HepG2 (cell line): ENCODE measurements around the gene NEK6. TPM values are rescaled to one million over a fixed set of nuclear protein-coding genes. Genes with fewer than 3 reads are reported as not detected.

ENCODE experiments used
- ARNTL ChIP-seq: sonication (generic); formaldehyde crosslinking; IDR thresholded peaks from 2 replicates; pipeline ENCODE4 v1.4.0; 2020; ENCODE audit warnings: mild to moderate bottlenecking, missing genetic modification reagents
- ERF ChIP-seq: IDR thresholded peaks from 2 replicates; pipeline ENCODE4 v1.6.1; 2018; ENCODE audit warnings: missing biosample characterization, missing genetic modification reagents
- GPN1 ChIP-seq: sonication (generic); formaldehyde crosslinking; IDR thresholded peaks from 2 replicates; pipeline ENCODE4 v1.5.1; 2020; ENCODE audit warnings: missing genetic modification reagents, borderline replicate concordance
- KMT2A ChIP-seq: sonication (generic); formaldehyde crosslinking; IDR thresholded peaks from 2 replicates; pipeline ENCODE4 v1.4.0; 2020; ENCODE audit warnings: missing genetic modification reagents
- NKX3-1 ChIP-seq: sonication (generic); formaldehyde crosslinking; IDR thresholded peaks from 2 replicates; pipeline ENCODE4 v1.5.0; 2020; ENCODE audit warnings: missing genetic modification reagents
- PAWR ChIP-seq: sonication (generic); formaldehyde crosslinking; IDR thresholded peaks from 2 replicates; pipeline ENCODE4 v1.4.0; 2020; ENCODE audit warnings: missing genetic modification reagents, mild to moderate bottlenecking, borderline replicate concordance
- SALL1 ChIP-seq: sonication (generic); formaldehyde crosslinking; IDR thresholded peaks from 2 replicates; pipeline ENCODE4 v1.8.0; 2022; ENCODE audit warnings: mild to moderate bottlenecking, missing genetic modification reagents
- TGIF2 ChIP-seq: IDR thresholded peaks from 2 replicates; pipeline ENCODE4 v1.6.1; 2016; ENCODE audit warnings: control low read depth, missing compliant biosample characterization
- TRIM24 ChIP-seq: sonication (generic); formaldehyde crosslinking; IDR thresholded peaks from 2 replicates; pipeline ENCODE4 v1.8.0; 2022; ENCODE audit warnings: mild to moderate bottlenecking, missing genetic modification reagents
- ZNF567 ChIP-seq: sonication (generic); formaldehyde crosslinking; IDR thresholded peaks from 2 replicates; pipeline ENCODE4 v1.8.1; 2023; ENCODE audit warnings: mild to moderate bottlenecking, missing genetic modification reagents, borderline replicate concordance
- polyA plus RNA-seq, 8 experiments: library from polyadenylated mRNA; depleted of rRNA in 3 of 8; stranded (reverse) in 7 of 8; unstranded in 1 of 8; fragments of >200 nt; fragmentation: Illumina TruSeq in 4 of 8; extraction: Trizol in 4 of 8; gene quantifications; 2 replicates each; pipeline versions ENCODE4 v1.2.1 to v1.2.3, GENCODE V29; 2011 to 2016; ENCODE audit warnings: low read depth in 4 of 8, missing spikeins in 1 of 8, mixed read lengths in 1 of 8; ENCODE audit not compliant: insufficient read depth in 1 of 8
- total RNA-seq, 5 experiments: library from RNA; depleted of rRNA; stranded (reverse); fragments of >200 nt; fragmentation: Illumina TruSeq; extraction: Trizol; gene quantifications; 2 replicates each; pipeline ENCODE4 v1.2.3, GENCODE V29; 2016; ENCODE audit warnings: low read depth in 1 of 5
- TF ChIP-seq, protein P1 (sequence below), 2 experiments: sonication (generic) in 1 of 2; formaldehyde crosslinking in 1 of 2; IDR thresholded peaks; 2 replicates each; pipeline versions ENCODE4 v1.4.0 to v1.6.1; 2016 to 2020; ENCODE audit warnings: borderline replicate concordance in 1 of 2, low read depth in 1 of 2, mild to moderate bottlenecking in 1 of 2, missing genetic modification reagents in 1 of 2
- TF ChIP-seq, protein P2 (sequence below): IDR thresholded peaks from 2 replicates; pipeline ENCODE4 v1.6.1; 2016; ENCODE audit warnings: low read depth, borderline replicate concordance
- TF ChIP-seq, protein P3 (sequence below): sonication (generic); formaldehyde crosslinking; IDR thresholded peaks from 2 replicates; pipeline ENCODE4 v1.8.1; 2023; ENCODE audit warnings: missing genetic modification reagents, mild to moderate bottlenecking, borderline replicate concordance
- TF ChIP-seq, protein P4 (sequence below): sonication (generic); formaldehyde crosslinking; IDR thresholded peaks from 2 replicates; pipeline ENCODE4 v1.5.0; 2020; ENCODE audit warnings: missing genetic modification reagents

NEK6 gene
- total and polyA plus RNA-seq, 2 of the 13 experiments (the other 11 are each of a cell fraction or from before 2014, with no cell fraction given), result 30.4 to 119 TPM

DNA sequence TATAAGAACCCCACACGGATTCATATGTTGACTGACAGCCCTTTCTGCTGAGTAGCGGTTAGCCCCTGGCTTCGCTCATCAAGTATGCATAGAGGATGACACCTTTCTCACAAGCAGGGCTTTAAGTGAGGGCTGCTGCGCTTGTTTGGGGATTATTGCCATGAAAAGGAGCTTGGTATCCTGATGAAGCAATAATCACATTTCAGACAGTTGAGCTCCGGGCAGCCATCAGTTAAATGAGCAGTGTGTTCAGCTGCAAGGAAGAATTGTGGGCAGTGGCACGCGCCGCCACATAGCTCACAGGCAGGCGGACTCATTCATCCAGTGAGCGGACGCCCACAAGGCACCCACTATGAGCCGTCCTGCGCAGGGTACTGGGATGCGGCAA lies 77.6 kb downstream of the NEK6 start (continued):
- TF ChIP-seq, protein P1, sequence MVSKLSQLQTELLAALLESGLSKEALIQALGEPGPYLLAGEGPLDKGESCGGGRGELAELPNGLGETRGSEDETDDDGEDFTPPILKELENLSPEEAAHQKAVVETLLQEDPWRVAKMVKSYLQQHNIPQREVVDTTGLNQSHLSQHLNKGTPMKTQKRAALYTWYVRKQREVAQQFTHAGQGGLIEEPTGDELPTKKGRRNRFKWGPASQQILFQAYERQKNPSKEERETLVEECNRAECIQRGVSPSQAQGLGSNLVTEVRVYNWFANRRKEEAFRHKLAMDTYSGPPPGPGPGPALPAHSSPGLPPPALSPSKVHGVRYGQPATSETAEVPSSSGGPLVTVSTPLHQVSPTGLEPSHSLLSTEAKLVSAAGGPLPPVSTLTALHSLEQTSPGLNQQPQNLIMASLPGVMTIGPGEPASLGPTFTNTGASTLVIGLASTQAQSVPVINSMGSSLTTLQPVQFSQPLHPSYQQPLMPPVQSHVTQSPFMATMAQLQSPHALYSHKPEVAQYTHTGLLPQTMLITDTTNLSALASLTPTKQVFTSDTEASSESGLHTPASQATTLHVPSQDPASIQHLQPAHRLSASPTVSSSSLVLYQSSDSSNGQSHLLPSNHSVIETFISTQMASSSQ (IDR thresholded peaks at IDR 0.05; ENCODE audit: low read depth), result no peak
- TF ChIP-seq, protein P1 (CRISPR knock-in tag; IDR thresholded peaks at IDR 0.05; ENCODE audit: borderline replicate concordance), result no peak
- TF ChIP-seq ERF, result no peak
- TF ChIP-seq TGIF2 (CRISPR knock-in tag), result no peak
- TF ChIP-seq ARNTL (CRISPR knock-in tag), result no peak
- no peak for TF ChIP-seq KMT2A (CRISPR knock-in tag)
- no peak for TF ChIP-seq TRIM24 (CRISPR knock-in tag)
- TF ChIP-seq ZNF567 (CRISPR knock-in tag), result no peak
- TF ChIP-seq PAWR (CRISPR knock-in tag), result no peak
- TF ChIP-seq, protein P2, sequence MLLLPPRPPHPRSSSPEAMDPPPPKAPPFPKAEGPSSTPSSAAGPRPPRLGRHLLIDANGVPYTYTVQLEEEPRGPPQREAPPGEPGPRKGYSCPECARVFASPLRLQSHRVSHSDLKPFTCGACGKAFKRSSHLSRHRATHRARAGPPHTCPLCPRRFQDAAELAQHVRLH, result no peak
- TF ChIP-seq, protein P3, sequence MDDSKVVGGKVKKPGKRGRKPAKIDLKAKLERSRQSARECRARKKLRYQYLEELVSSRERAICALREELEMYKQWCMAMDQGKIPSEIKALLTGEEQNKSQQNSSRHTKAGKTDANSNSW, result no peak
- no peak for TF ChIP-seq SALL1 (CRISPR knock-in tag)
- TF ChIP-seq NKX3-1 (CRISPR knock-in tag), result no peak
- TF ChIP-seq, protein P4, sequence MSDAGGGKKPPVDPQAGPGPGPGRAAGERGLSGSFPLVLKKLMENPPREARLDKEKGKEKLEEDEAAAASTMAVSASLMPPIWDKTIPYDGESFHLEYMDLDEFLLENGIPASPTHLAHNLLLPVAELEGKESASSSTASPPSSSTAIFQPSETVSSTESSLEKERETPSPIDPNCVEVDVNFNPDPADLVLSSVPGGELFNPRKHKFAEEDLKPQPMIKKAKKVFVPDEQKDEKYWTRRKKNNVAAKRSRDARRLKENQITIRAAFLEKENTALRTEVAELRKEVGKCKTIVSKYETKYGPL (CRISPR knock-in tag), result no peak
- no peak for TF ChIP-seq GPN1 (CRISPR knock-in tag)
